Stimulated activated CD4-positive, alpha-beta T cell treated with anti-CD3 and anti-CD28 coated beads, Interleukin-15, amount 100 ng/mL, for 1 hour (primary cell): ENCODE results near the gene FHL5.
A peak's percentile ranks its signal among the peaks of the same experiment; 100 is the strongest.
"Not testable (repeated sequence)": the region's sequence is repeated elsewhere in the genome, so short reads cannot be mapped to it uniquely, and the experiment has no call there.

Source experiments
- DNase-seq, 2 donors: peaks; one replicate each; pipeline ENCODE4 v3.0.0-alpha.2; 2020; ENCODE audit warnings: low read depth in 1 of 2, low spot score in 1 of 2

FHL5 gene, protein sequence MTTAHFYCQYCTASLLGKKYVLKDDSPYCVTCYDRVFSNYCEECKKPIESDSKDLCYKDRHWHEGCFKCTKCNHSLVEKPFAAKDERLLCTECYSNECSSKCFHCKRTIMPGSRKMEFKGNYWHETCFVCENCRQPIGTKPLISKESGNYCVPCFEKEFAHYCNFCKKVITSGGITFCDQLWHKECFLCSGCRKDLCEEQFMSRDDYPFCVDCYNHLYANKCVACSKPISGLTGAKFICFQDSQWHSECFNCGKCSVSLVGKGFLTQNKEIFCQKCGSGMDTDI

DNA sequence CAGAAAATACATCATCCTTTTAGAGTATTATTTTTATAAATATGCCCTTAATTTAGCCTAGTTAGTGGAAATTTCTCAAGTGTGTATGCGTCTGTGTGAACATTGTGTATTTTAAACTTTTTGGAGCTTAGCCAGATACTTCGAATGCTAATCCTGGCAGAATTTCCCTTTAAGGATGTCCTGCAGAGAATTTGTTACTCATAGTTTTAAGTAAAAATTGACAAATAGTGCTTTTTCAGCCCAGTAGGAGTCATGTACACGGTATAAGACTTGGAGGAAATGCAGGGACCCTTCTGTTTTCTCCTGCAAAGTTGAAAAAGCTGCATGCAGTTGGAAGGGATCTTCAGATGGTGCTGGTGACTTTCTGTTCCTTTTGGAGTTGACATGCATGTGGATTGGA, at the start of gene FHL5:
TSS of gene FHL5 (plus strand) at position 243 of the 400 bp plus-strand sequence. CDS start 40,486 bp downstream, outside the sequence.
- DNase-seq = no peak

DNA sequence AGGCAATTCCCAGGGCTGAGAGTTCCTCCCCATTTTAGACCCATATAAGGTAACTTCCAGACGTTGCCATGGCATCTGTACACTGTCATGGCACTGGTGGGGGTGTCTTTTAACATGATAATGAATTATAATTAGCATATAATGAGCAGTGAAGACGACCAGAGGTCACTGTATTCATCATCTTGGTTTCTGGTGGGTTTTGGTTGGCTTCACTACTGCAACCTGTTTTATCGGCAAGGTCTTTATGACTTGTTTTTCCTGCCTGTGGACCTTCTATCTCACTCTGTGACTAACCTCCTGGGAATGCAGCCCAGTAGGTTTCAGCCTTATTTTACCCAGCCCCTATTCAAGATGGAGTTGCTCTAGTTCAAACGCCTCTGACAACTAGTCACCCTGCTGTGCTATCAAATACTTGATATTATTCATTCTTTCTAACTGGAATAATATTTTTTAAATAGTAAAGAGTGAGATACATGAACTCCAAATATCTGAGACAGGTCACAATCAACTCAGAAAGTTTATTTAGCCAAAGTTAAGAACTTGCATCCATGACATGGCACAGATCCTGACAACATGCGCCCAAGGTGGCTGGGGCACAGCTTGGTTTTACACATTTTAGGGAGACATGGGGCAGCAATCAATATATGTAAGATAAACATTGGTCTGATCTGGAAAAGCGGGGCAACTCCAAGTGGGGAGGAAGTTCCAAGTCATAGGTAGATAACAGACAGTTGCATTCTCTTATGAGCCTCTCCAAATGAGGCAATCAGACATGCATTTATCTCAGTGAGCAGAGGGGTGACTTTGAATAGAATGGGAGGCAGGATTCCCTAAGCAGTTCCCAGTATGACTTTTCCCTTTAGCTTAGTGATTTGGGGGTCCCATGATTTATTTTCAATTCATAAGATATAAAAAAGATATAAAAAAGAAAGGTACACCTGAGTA, 42.5 kb upstream of the FHL5 start:
- no peak for DNase-seq

DNA sequence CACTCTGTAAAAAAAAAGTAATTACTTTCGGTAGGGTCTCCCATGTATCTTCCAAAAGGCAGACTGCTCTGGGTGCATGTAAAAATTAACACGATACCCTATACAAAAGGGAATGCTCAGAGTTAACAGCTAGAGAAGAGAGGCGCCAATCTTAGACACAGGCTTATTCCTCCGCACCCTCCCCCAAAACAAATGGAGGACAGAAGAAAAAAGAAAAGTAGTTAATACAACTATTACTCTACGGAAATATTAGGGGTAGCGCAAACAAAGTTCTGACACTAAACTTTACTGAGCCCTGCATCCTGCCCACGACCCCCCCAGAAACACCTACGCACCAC, 41.7 kb upstream of the FHL5 start:
- no peak for DNase-seq

DNA sequence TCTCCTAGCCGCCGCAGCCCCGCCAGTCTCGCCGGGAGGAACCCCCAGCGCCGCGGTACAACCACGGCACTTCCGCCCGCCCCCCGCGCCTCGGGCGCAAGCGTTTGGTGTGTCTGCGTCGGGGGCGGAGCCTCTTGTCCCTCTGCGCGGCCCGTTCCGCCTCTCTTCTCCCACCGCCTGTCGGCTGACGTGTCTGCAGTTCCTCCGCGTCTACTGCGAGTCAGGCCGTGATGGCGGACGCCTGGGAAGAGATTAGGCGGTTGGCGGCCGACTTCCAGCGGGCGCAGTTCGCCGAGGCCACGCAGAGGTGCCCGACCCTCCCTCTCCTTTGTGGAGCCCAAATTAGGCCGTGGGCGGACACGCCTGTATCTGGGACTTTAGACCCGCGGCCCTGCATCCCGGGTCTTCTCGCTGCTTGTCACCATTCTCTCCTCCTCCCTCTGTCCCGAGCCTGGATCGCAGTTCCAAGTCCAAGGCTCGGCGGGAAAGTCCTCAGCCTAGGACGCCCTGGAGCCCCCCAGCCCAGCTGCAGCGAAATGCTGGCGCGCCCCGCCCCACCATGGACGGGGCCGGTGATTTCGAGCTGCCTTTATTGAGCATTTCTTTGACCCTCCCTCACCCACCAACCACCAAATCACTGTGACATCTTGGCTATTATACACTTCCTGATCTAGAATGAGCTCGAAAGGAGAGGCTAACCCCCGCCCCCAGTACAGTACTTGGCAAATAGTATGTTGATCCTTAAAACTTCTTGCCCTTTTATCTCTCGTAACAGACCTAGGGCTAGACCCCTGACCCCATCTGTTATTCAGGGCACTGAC, 41.1 kb upstream of the FHL5 start, which contains the start of gene UFL1:
TSS of gene UFL1 (plus strand) at position 163 of the 821 bp plus-strand sequence. CDS start at position 231, 68 bp downstream.
- DNase-seq = peak; percentile 88 to 91

- no peak for DNase-seq
Measured at GRCh38 chr6:96522465-96523009, 40.4 kb upstream of the FHL5 start.

DNA sequence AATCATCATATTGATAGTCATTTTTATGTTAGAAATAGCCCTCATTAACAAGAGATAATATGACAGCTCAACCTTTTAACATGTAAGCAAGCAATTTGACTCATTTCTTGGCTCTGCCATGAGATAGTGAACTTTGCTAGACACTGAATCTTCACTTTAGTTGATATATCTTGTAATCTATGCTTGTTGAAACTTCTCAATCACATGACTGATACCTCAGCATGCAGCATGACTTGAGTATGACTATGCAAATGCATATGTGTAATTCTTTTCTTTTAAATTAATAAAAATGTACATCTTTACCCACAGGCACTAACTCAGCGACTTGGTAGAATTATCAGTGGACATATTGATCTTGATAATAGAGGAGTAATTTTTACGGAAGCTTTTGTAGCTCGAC, 34.7 kb upstream of the FHL5 start:
- no peak for DNase-seq

- DNase-seq = no peak
Measured at GRCh38 chr6:96532399-96532798, 30.5 kb upstream of the FHL5 start.

GRCh38 chr6:96537726-96538125, 25.2 kb upstream of the FHL5 start:
- DNase-seq = no peak

GRCh38 chr6:96542702-96543101, 20.2 kb upstream of the FHL5 start:
- no peak for DNase-seq

DNA sequence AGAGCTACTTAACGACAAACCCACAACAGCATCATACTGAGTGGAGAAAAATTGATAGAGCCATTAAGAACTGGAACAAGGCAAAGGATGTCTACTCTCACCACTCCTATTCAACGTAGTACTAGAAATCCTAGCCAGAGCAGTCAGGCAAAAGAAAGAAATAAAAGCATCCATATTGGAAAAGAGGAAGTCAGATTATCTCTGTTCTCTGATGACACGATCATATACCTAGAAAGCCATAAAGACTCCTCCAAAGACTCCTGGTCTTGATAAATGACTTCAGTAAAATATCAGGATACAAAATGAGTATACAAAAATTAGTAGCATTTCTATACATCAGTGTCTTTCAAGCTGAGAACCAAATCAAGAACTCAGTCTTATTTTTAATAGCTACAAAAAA, 17.0 kb upstream of the FHL5 start:
- DNase-seq = no peak

DNA sequence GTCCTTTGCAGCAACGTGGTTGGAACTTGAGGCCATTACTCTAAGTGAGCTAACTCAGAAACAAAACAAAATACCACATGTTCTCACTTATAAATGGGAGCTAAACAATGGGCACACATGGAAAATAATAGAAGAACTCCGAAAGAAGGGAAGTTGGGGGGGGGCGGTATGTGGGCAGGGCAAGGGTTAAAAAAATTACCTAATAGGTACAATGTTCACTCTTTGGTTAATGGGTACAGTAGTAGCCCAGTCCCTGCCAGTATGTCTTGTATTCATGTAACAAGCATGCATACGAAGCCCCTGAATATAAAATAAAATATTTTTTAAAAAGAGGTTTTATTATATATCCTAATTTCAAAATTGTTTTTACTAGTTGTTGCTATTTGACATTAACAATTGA, 15.3 kb upstream of the FHL5 start:
- no peak for DNase-seq

GRCh38 chr6:96554558-96554957, 8.4 kb upstream of the FHL5 start:
- no peak for DNase-seq

DNA sequence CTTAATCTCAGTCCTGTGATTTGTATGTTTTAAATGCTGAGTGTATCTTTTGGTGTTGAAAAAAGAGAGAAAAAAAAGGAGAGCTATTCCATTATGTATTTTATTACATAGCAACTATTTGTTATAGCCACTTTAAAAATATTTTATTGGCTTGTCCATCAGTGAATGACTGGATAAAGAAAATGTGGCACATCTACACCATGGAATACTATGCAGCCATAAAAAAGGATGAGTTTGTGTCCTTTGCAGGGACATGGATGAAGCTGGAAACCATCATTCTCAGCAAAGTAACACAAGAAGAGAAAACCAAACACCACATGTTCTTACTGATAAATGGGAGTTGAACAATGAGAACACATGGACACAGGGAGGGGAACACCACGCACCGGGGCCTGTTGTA, 3.2 kb upstream of the FHL5 start:
- not testable (repeated sequence) for DNase-seq

DNA sequence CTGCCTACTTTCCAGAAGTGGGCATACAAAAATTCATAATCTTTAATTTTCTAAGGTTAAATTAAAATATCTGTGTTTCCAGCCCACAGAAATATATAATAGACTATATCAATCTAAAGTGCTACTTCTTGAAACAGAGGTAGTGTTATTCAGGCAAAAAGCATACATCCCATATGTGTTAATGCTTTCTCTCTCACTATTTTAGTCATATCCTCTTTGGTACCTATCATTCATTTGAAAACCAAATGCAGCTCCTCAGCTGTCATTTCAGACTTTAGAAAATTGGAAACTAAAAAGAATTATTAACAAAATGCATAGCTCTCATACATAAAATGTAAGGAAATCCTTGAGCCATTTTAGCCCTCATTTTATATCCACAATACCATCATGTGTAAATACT, 925 bp downstream of the FHL5 start:
- no peak for DNase-seq

- no peak for DNase-seq
Measured at GRCh38 chr6:96570053-96570452, 7.1 kb downstream of the FHL5 start.

DNA sequence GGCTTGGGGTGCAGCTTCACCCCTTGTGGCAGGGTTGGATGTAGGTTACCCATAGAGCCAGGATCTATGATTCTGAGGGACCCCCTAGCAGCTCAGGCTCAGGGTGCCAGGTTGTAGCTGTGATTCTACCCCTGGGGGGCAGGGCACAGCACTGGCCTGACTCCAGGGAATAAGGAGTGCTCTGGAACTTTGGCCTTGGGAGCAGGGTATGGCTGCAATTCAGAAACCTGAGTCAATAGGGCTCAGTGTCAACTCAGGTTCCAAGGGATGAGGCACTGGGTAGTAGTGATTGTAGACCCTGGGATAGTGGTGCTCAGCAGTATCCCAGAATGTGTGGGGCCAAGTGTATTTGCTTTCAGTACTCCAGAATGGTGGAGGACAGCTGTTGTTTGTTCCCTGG, 8.6 kb downstream of the FHL5 start:
- DNase-seq = no peak

DNA sequence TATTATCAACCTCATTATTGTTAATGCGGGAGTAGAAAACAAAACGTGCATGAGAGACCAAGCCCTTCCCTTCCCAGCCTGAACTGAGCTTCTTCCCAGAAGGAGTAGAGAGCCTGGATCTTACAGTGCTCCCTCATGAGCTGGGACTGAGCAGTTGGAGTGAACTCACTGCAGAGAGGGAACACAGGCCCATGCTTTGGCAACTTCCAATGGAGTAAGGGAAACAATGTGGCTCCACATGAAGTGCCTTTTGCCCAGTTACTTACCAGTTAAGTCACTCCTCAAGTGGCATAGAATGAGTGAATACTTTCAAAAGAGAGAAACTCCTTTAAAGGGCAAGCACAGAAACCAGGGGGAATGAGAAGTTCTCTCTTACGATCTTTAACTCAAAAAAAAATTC, 12.4 kb downstream of the FHL5 start:
- DNase-seq = no peak

DNA sequence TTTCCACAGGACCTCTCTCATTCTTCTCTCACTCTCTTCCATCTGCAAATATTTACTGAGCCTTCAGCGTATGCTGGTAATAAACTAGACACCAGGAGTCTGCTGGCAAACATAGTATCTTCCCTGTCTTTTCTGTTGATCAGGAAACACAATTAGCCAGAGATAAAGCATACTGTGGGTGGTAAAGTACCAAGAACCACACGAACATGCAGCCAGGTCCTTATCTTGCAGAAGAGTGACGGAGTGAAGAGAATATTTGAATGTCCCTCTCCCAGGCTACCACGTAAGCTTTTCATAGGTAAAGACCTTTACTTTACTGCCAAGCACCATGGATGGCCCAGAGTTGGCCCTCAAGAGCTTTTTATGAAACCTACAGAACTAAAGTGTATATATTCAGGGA, 13.3 kb downstream of the FHL5 start:
- DNase-seq = no peak

- DNase-seq = no peak
Measured at GRCh38 chr6:96582021-96582420, 19.1 kb downstream of the FHL5 start.

DNA sequence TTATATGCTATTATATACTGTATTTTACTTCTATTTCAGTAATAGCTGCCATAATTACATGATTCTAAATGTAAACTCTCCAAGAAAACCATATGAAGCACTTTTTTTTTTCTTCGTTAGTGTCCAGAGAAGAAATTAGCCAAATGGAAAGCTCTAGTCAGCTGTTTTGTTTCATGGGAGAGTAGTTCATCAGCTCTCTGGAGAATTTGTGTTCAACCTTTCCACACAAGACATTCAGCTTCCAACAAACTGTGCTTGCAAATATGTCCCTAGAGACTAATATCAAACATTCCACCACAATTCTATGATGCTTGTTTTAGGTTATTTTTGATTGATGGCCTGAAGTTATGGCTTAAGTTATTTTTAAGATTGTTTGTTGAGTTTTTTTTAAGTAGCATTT, 19.5 kb downstream of the FHL5 start:
- DNase-seq = no peak

DNA sequence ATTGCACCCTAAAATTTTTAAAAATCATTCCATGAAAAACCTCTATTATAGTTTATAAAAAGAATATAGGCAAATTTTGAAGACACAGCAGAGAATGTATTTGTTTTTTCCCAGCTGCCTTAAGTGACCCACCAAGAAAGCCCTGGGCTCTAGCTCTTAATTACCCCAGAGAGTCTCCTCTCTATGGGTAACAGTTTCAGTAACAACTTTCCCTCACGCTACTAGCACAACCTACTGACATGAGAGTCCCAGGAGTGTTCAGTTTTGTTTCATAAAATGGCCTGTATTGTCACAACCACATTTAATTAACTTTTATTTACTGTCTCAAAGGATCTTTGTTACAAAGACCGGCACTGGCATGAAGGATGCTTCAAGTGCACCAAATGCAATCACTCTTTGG, 41.5 kb downstream of the FHL5 start:
- no peak for DNase-seq
